Mesendoderm (in vitro differentiated cells): Measurements from ENCODE around the gene SLC1A2.

Experiments used
- DNase-seq: peaks from one replicate; pipeline ENCODE4 v3.0.0; 2013
- H2AK5ac ChIP-seq: 2 replicates; pipeline ENCODE4 v1.6.1; 2013; ENCODE audit warnings: low read length, inconsistent platforms
- H2BK120ac ChIP-seq: 2 replicates; pipeline ENCODE4 v1.6.1; 2013; ENCODE audit warnings: low read depth, mild to moderate bottlenecking, low read length, moderate library complexity, mixed read lengths
- H2BK15ac ChIP-seq: replicated peaks from 2 replicates; pipeline ENCODE4 v1.6.1; 2013; ENCODE audit warnings: low read depth, mild to moderate bottlenecking, moderate library complexity
- H2BK5ac ChIP-seq: 2 replicates; pipeline ENCODE4 v1.6.1; 2013; ENCODE audit warnings: low read length, inconsistent platforms
- H3K18ac ChIP-seq: 2 replicates; pipeline ENCODE4 v1.6.1; 2013; ENCODE audit warnings: mild to moderate bottlenecking, low read length, mixed read lengths
- H3K23ac ChIP-seq: one replicate; pipeline ENCODE4 v1.6.1; 2013; ENCODE audit warnings: low read length
- H3K27ac ChIP-seq: 2 replicates; pipeline ENCODE4 v1.5.1; 2013; ENCODE audit warnings: low read depth, mild to moderate bottlenecking, inconsistent platforms, low read length, moderate library complexity
- H3K27me3 ChIP-seq: 2 replicates; pipeline ENCODE4 v1.6.1; 2013; ENCODE audit warnings: low read length, control low read depth, mild to moderate bottlenecking, inconsistent platforms; ENCODE audit not compliant: insufficient read depth, poor library complexity
- H3K36me3 ChIP-seq: 2 replicates; pipeline ENCODE4 v1.6.1; 2013; ENCODE audit warnings: low read length, inconsistent platforms; ENCODE audit not compliant: control insufficient read depth, insufficient read depth
- H3K4ac ChIP-seq: one replicate; pipeline ENCODE4 v1.6.1; 2013; ENCODE audit warnings: low read depth, mild to moderate bottlenecking, low read length, moderate library complexity
- H3K4me1 ChIP-seq: 2 replicates; pipeline ENCODE4 v1.6.1; 2013; ENCODE audit warnings: low read depth, low read length, inconsistent platforms; ENCODE audit not compliant: control insufficient read depth
- H3K4me2 ChIP-seq: 2 replicates; pipeline ENCODE4 v1.6.1; 2013; ENCODE audit warnings: low read length
- H3K4me3 ChIP-seq: 2 replicates; pipeline ENCODE4 v1.5.1; 2013; ENCODE audit warnings: mild to moderate bottlenecking, low read length
- H3K56ac ChIP-seq: one replicate; pipeline ENCODE4 v1.6.1; 2013; ENCODE audit warnings: low read length
- H3K79me1 ChIP-seq: 2 replicates; pipeline ENCODE4 v1.6.1; 2013; ENCODE audit warnings: low read length, inconsistent platforms
- H3K79me2 ChIP-seq: 2 replicates; pipeline ENCODE4 v1.6.1; 2013; ENCODE audit warnings: mild to moderate bottlenecking, low read length; ENCODE audit not compliant: control insufficient read depth, insufficient read depth
- H3K9ac ChIP-seq: 2 replicates; pipeline ENCODE4 v1.6.1; 2013; ENCODE audit warnings: low read length, inconsistent platforms
- H4K5ac ChIP-seq: one replicate; pipeline ENCODE4 v1.6.1; 2013; ENCODE audit warnings: low read length
- H4K8ac ChIP-seq: one replicate; pipeline ENCODE4 v1.6.1; 2013; ENCODE audit warnings: low read depth, mild to moderate bottlenecking, control low read depth, low read length, moderate library complexity
- WGBS: extraction: QIAGEN DNeasy Blood & Tissue Kit; methylation state at CpG from one replicate; pipeline ENCODE4 v1.1.7; 2013; ENCODE audit warnings: low lambda C conversion rate, missing lambda C conversion rate; ENCODE audit not compliant: insufficient coverage; ENCODE audit errors: extremely low coverage; 5-methylcytosine and 5-hydroxymethylcytosine counted together

The SLC1A2 gene

DNA sequence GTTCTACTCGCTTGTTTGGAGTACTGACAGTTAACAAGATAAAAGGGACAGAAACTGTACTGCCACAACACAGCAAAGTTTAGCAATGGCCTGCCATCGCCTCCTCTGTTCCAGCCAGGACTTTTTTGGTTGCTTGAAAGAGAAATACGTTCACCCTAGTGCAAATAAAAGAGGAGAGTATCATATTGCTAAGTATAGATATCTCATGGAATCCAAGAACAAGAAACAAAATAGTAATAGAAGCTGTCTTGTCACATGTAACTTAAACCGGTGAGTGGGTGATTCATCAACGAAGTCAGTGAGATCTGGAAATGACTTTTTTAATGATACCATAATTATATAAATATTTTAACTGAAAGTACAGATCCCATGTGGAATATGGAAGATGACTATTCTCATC is 35.4 kb downstream of the SLC1A2 start:
- no peaks in the 10 kb centered on the region for H3K4me1 ChIP-seq
- H3K4ac ChIP-seq = no peak overlapping the region
- H3K27me3 ChIP-seq = no peaks in the 10 kb centered on the region
- H2BK5ac ChIP-seq = no peak overlapping the region
- H3K9ac ChIP-seq = no peak overlapping the region
- no peak for DNase-seq
- no peaks in the 10 kb centered on the region for H3K79me2 ChIP-seq
- H2BK120ac ChIP-seq = no peak overlapping the region
- H2BK15ac ChIP-seq = no peak overlapping the region
- no peak overlapping the region for H2AK5ac ChIP-seq
- H3K36me3 ChIP-seq = no peaks in the 10 kb centered on the region
- no peak overlapping the region for H3K4me3 ChIP-seq
- no peak overlapping the region for H3K56ac ChIP-seq
- WGBS = no CpG with 5 or more reads among the region's 5 CpGs
- H3K79me1 ChIP-seq = no peaks in the 10 kb centered on the region
- H3K27ac ChIP-seq = no peak overlapping the region
- H3K18ac ChIP-seq = no peak overlapping the region
- no peak overlapping the region for H4K5ac ChIP-seq
- no peak overlapping the region for H3K23ac ChIP-seq
- H3K4me2 ChIP-seq = no peak overlapping the region
- H4K8ac ChIP-seq = no peak overlapping the region

DNA sequence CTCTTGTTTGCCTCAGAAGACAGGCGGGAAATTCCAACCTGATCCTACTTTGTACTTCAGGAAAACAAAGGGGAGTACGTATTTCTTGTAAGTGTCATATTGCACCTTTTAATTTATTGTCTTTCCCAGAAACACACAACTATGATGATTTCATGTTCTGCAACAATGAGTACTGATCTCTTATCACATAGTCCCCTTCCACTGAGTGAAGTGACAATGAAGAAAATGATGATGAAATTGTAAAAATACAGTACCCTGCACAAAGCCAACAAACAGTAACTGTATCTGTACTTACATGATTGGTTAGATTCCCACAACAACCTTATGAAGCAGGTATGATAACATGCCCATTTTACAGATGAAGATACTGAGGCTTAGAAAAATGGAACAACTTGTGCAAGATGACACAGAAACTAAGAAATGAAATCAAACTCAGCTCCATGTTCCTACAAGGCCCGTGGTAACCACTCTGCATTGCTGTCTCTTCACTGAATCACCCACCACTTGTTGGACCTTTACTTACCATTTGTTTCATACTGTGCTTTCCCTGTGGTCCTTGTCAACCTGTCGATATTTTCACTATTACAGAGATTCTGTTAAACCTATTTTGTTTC is 37.5 kb downstream of the SLC1A2 start:
- WGBS = no CpG with 5 or more reads among the region's 4 CpGs
- Histone ChIP-seq H4K8ac (no peak overlapping the region), H3K56ac (no peak overlapping the region), H3K4me1 (no peaks in the 10 kb centered on the region), H3K23ac (no peak overlapping the region), H2BK5ac (no peak overlapping the region), H3K4ac (no peak overlapping the region), H3K9ac (no peak overlapping the region), H3K4me2 (no peak overlapping the region), H3K27me3 (no peaks in the 10 kb centered on the region), H2BK15ac (no peak overlapping the region), H2AK5ac (no peak overlapping the region), H3K79me2 (no peaks in the 10 kb centered on the region), H3K79me1 (no peaks in the 10 kb centered on the region), H4K5ac (no peak overlapping the region), H3K36me3 (no peaks in the 10 kb centered on the region), H3K27ac (no peak overlapping the region), H3K4me3 (no peak overlapping the region), H3K18ac (no peak overlapping the region), H2BK120ac (no peak overlapping the region)
- DNase-seq = no peak

DNA sequence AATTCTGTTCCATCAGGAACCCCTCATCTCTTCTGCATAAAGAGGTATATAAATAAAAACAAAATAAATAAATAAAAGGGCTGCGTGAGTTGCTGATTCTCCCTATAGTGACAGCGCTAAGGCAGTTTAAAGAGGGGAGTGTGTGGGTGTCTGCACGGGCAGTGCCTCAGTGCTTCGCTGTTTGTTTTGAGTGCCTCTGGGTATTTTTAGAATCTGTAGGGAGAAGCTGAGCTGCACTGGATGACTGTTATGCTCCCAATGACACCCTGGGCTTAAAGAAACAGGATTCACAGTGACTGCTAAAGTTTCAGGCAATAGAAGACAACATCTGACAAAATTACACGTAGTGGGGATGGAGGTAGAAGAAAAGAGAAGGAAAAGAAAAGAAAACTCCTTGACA is 38.8 kb downstream of the SLC1A2 start:
- H3K27ac ChIP-seq = no peak overlapping the region

DNA sequence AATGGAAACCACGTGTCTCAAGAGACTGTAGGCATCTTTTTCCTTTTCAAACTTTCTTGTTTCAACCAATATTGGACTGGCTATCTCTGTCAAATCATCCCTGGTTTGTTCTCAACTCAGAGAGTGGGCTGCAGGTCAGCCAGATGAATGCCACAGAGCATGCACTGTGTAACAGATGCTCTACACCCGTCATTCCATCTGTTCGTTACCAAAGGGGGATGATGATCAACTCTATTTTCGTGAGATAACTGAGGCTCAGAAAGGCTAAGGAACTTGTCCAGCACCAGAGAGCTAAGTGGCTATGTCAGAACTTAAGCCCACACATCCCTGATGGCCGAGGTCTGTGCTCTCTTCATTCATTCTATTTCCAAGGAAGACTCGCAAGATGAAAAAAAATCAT is 42.1 kb downstream of the SLC1A2 start:
- H2AK5ac ChIP-seq = no peak overlapping the region
- H3K36me3 ChIP-seq = no peaks in the 10 kb centered on the region
- DNase-seq = no peak
- no peak overlapping the region for H3K4me2 ChIP-seq
- no peak overlapping the region for H3K9ac ChIP-seq
- H3K56ac ChIP-seq = no peak overlapping the region
- no peak overlapping the region for H2BK15ac ChIP-seq
- no peaks in the 10 kb centered on the region for H3K79me1 ChIP-seq
- no CpG with 5 or more reads among the region's 6 CpGs for WGBS
- no peak overlapping the region for H4K8ac ChIP-seq
- no peak overlapping the region for H3K18ac ChIP-seq
- H3K27me3 ChIP-seq = no peaks in the 10 kb centered on the region
- no peak overlapping the region for H3K23ac ChIP-seq
- no peaks in the 10 kb centered on the region for H3K4me1 ChIP-seq
- no peak overlapping the region for H4K5ac ChIP-seq
- H2BK5ac ChIP-seq = no peak overlapping the region
- no peak overlapping the region for H3K27ac ChIP-seq
- H3K79me2 ChIP-seq = no peaks in the 10 kb centered on the region
- no peak overlapping the region for H3K4me3 ChIP-seq
- no peak overlapping the region for H2BK120ac ChIP-seq
- no peak overlapping the region for H3K4ac ChIP-seq

More for the DNA sequence above, 38.8 kb downstream of the SLC1A2 start:
- no peak overlapping the region for H4K5ac ChIP-seq
- H3K79me2 ChIP-seq = no peaks in the 10 kb centered on the region
- no peak for DNase-seq
- no peak overlapping the region for H2BK120ac ChIP-seq
- H3K27me3 ChIP-seq = no peaks in the 10 kb centered on the region
- H3K4ac ChIP-seq = no peak overlapping the region
- no peak overlapping the region for H3K9ac ChIP-seq
- WGBS = no CpG with 5 or more reads among the region's 5 CpGs
- no peak overlapping the region for H2AK5ac ChIP-seq
- no peak overlapping the region for H3K4me2 ChIP-seq
- no peaks in the 10 kb centered on the region for H3K36me3 ChIP-seq
- H2BK15ac ChIP-seq = no peak overlapping the region
- no peaks in the 10 kb centered on the region for H3K4me1 ChIP-seq
- H4K8ac ChIP-seq = no peak overlapping the region
- H3K18ac ChIP-seq = no peak overlapping the region
- H3K4me3 ChIP-seq = no peak overlapping the region
- no peak overlapping the region for H3K23ac ChIP-seq
- H3K79me1 ChIP-seq = no peaks in the 10 kb centered on the region
- no peak overlapping the region for H2BK5ac ChIP-seq
- no peak overlapping the region for H3K56ac ChIP-seq

DNA sequence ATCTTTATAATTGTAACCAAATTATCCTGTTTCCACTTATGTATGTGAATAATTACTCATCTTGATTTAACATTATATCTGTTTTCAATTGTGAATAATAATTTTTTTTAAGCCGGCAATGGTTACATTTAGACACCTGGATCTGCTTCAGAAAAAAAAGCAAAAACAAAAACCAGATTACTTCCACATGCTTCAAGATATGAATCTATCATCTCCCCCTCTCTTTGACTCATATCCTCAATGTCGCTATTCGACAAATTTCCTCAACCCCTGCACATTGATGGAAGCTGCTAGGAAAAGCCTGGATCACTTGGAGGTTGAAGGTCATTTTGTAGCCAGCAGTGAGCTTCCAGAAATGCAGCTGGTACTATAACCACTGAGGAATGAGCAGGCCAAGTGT is 42.7 kb downstream of the SLC1A2 start:
- H3K23ac ChIP-seq = no peak overlapping the region
- no CpG with 5 or more reads among the region's 3 CpGs for WGBS
- no peaks in the 10 kb centered on the region for H3K4me1 ChIP-seq

DNA sequence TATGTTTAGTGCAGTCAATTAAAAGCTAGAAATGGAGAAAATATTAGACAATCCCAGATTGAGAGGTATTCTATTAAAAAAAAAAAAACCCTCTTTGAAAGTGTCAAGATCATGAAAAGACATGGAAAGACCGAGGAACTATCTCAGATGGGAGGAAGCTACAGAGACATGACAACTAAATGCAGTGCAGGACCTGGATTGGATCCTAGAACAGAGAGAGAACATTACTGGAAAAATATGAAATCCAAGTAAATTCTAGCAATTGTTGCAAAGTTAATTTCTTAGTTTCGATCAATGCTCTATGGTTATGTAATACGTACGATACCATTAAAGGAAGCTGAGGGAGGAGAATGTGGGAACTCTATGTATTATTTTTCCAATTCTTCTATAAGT is 43.2 kb downstream of the SLC1A2 start:
- no peak overlapping the region for H4K8ac ChIP-seq
- H2BK5ac ChIP-seq = no peak overlapping the region
- H2BK120ac ChIP-seq = no peak overlapping the region
- H4K5ac ChIP-seq = no peak overlapping the region
- H3K18ac ChIP-seq = no peak overlapping the region
- no peak overlapping the region for H3K4me2 ChIP-seq
- no peak overlapping the region for H3K4me3 ChIP-seq
- H3K9ac ChIP-seq = no peak overlapping the region
- no peak overlapping the region for H3K56ac ChIP-seq
- no peaks in the 10 kb centered on the region for H3K79me1 ChIP-seq
- H3K4me1 ChIP-seq = no peaks in the 10 kb centered on the region
- no peaks in the 10 kb centered on the region for H3K27me3 ChIP-seq
- H3K79me2 ChIP-seq = no peaks in the 10 kb centered on the region
- H3K36me3 ChIP-seq = no peaks in the 10 kb centered on the region
- H3K4ac ChIP-seq = no peak overlapping the region
- no peak overlapping the region for H2BK15ac ChIP-seq
- H3K23ac ChIP-seq = no peak overlapping the region
- DNase-seq = no peak
- WGBS = no CpG with 5 or more reads among the region's 4 CpGs
- H2AK5ac ChIP-seq = no peak overlapping the region
- H3K27ac ChIP-seq = no peak overlapping the region

More for the DNA sequence above, 42.7 kb downstream of the SLC1A2 start:
- no peaks in the 10 kb centered on the region for H3K79me2 ChIP-seq
- H4K5ac ChIP-seq = no peak overlapping the region
- H2BK15ac ChIP-seq = no peak overlapping the region
- no peak overlapping the region for H3K9ac ChIP-seq
- H3K27ac ChIP-seq = no peak overlapping the region
- no peak overlapping the region for H3K4me3 ChIP-seq
- no peak overlapping the region for H2BK120ac ChIP-seq
- H3K4ac ChIP-seq = no peak overlapping the region
- no peaks in the 10 kb centered on the region for H3K36me3 ChIP-seq
- no peak overlapping the region for H3K4me2 ChIP-seq
- no peak overlapping the region for H2AK5ac ChIP-seq
- H3K79me1 ChIP-seq = no peaks in the 10 kb centered on the region
- H3K27me3 ChIP-seq = no peaks in the 10 kb centered on the region
- no peak for DNase-seq
- H3K56ac ChIP-seq = no peak overlapping the region
- no peak overlapping the region for H2BK5ac ChIP-seq
- no peak overlapping the region for H4K8ac ChIP-seq
- H3K18ac ChIP-seq = no peak overlapping the region
